SK-N-MC (cell line): ENCODE measurements around the gene FAM204A.

Experiments
- EZH2 ChIP-seq: fragments of 200-600 bp; sonication (generic); IDR thresholded peaks from one replicate; pipeline ENCODE4 v1.6.1; 2017; ENCODE audit warnings: antibody characterized with exemption
- POLR2AphosphoS5 ChIP-seq: IDR thresholded peaks from 2 replicates; pipeline ENCODE4 v1.6.1; 2012; ENCODE audit warnings: mild to moderate bottlenecking, low read depth, low read length, borderline replicate concordance

DNA sequence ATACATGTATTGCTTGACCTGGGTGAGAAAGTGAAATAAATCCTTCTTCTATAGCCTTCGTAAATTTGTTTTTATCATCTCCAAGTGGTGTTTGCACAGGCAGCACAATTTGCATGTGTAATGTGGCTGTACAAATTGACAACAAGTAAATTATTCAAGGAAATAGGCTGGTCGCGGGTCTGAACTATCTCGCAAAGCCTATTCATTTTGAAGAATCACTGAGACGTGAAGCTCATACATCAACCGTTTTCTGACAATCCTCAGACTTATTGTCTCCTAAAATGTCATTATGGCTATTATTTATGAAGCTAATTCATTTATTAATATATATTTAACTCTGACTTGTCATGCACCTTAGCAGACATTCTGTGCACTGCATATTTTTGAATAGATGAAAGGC is 16.2 kb upstream of the FAM204A start:
- no peak for TF ChIP-seq EZH2
- no peak for TF ChIP-seq POLR2AphosphoS5
